K562 (cell line): ENCODE data around the gene SLC4A5. TPM values are rescaled to one million over a fixed set of nuclear protein-coding genes. Genes with fewer than 3 reads are reported as not detected.

Experiments
- ATAC-seq: fragments of 200-7000 bp; cut with Tn5 transposase; 3 replicates; pipeline ENCODE4 v1.9.1; 2020; ENCODE audit warnings: moderate library complexity
- BruUV-seq: library from RNA; stranded (reverse); fragments of 400-500 nt; replicated peaks from 2 replicates; lab custom pipeline; 2021; lab: Mats Ljungman, UMichigan
- CTCF ChIA-PET: fragments of 300-600 bp; formaldehyde crosslinking; extraction: SDS; loops from one replicate; lab custom pipeline; 2021; ENCODE audit warnings: low intra/inter-chr PET ratio; lab: Yijun Ruan, JAX
- POLR2A ChIA-PET: fragments of 300-600, 350-650 bp; sonication (Branson Sonifier 250); formaldehyde crosslinking; extraction: SDS; loops from one replicate; lab custom pipeline; 2021; ENCODE audit warnings: antibody characterized with exemption, inconsistent platforms; lab: Yijun Ruan, JAX
- DNase-seq, 4 experiments: peaks; one replicate each; pipeline versions ENCODE4 v3.0.0 to v3.0.0-alpha.2; 2011 to 2018; ENCODE audit warnings: low spot score in 3 of 4, mixed read lengths in 3 of 4; ENCODE audit errors: extremely low read depth in 1 of 4
- FAIRE-seq: peaks from 2 replicates; lab custom pipeline; 2011; peaks lifted over from hg19 to GRCh38; lab: Jason Lieb, UNC
- H2AFZ ChIP-seq: 2 replicates; pipeline ENCODE4 v1.6.0; 2011; ENCODE audit warnings: low read depth, low read length, control low read depth, inconsistent platforms
- H3K27ac ChIP-seq: fragments of 200-600 bp; 3 replicates; pipeline ENCODE4 v1.8.0; 2011; ENCODE audit warnings: low read depth, mild to moderate bottlenecking, control low read depth, inconsistent platforms, low read length, moderate library complexity, mixed read lengths; ENCODE audit errors: extremely low read depth
- H3K27me3 ChIP-seq, 2 experiments: fragments of 300-600 bp in 1 of 2; 2 replicates in 1 of 2; 3 replicates in 1 of 2; pipeline versions ENCODE4 v1.6.0 to v1.8.0; 2011; ENCODE audit warnings: inconsistent platforms in 2 of 2, low read length in 2 of 2, mild to moderate bottlenecking in 1 of 2, mixed read lengths in 1 of 2, moderate library complexity in 1 of 2; ENCODE audit not compliant: control insufficient read depth in 2 of 2, insufficient read depth in 2 of 2
- H3K36me3 ChIP-seq: fragments of 300-600 bp; 3 replicates; pipeline ENCODE4 v1.8.0; 2011; ENCODE audit warnings: mild to moderate bottlenecking, low read length, inconsistent platforms; ENCODE audit not compliant: control insufficient read depth, insufficient read depth
- H3K4me1 ChIP-seq, 2 experiments: fragments of 200-600 bp in 1 of 2; replicated peaks in 1 of 2; 2 replicates in 1 of 2; 3 replicates in 1 of 2; pipeline versions ENCODE4 v1.5.1 to v1.8.0; 2011; ENCODE audit warnings: inconsistent platforms in 2 of 2, low read length in 2 of 2, mild to moderate bottlenecking in 1 of 2, mixed read lengths in 1 of 2, moderate library complexity in 1 of 2; ENCODE audit not compliant: control insufficient read depth in 2 of 2, insufficient read depth in 2 of 2
- H3K4me2 ChIP-seq: 2 replicates; pipeline ENCODE4 v1.6.1; 2011; ENCODE audit warnings: low read length, control low read depth, inconsistent platforms, mixed read lengths; ENCODE audit not compliant: insufficient read depth
- H3K4me3 ChIP-seq: fragments of 200-600 bp; sonication (generic), shearing (Covaris generic); 2 replicates; pipeline ENCODE4 v1.5.1; 2016; ENCODE audit warnings: control low read depth, inconsistent platforms
- H3K79me2 ChIP-seq: fragments of 200-600 bp; 3 replicates; pipeline ENCODE4 v1.8.0; 2011; ENCODE audit warnings: low read length, inconsistent platforms; ENCODE audit not compliant: control insufficient read depth, insufficient read depth
- H3K9ac ChIP-seq, 2 experiments: 2 replicates each; pipeline versions ENCODE4 v1.6.0 to v1.6.1; 2011; ENCODE audit warnings: low read depth in 2 of 2, low read length in 2 of 2, control low read depth in 1 of 2, inconsistent platforms in 1 of 2, mild to moderate bottlenecking in 1 of 2, mixed read lengths in 1 of 2; ENCODE audit not compliant: insufficient read depth in 1 of 2
- H3K9me1 ChIP-seq: one replicate; pipeline ENCODE4 v1.6.0; 2011; ENCODE audit warnings: inconsistent platforms, mild to moderate bottlenecking, low read length, moderate library complexity; ENCODE audit not compliant: control insufficient read depth, insufficient read depth
- H3K9me3 ChIP-seq: replicated peaks from 2 replicates; pipeline ENCODE4 v1.5.1; 2011; ENCODE audit warnings: low read depth, low read length, inconsistent platforms; ENCODE audit not compliant: control insufficient read depth, insufficient read depth
- H4K20me1 ChIP-seq: replicated peaks from 2 replicates; pipeline ENCODE4 v1.6.1; 2011; ENCODE audit warnings: low read length, inconsistent platforms, mixed read lengths; ENCODE audit not compliant: control insufficient read depth, insufficient read depth
- ADNP ChIP-seq: fragments of 200-800 bp; sonication (Bioruptor generic); IDR thresholded peaks from 2 replicates; pipeline ENCODE4 v1.6.1; 2016; ENCODE audit warnings: missing genetic modification characterization, missing compliant biosample characterization
- GABPA ChIP-seq: fragments of 200-800 bp; sonication (Bioruptor generic); conservative IDR thresholded peaks from 2 replicates; pipeline ENCODE4 v1.6.1; 2016; ENCODE audit warnings: low read depth, missing genetic modification characterization, missing compliant biosample characterization
- HNRNPK ChIP-seq: fragments of 200-400 bp; formaldehyde crosslinking; IDR thresholded peaks from one replicate; pipeline ENCODE4 v1.6.1; 2018; ENCODE audit warnings: mild to moderate bottlenecking, low read depth, low read length; ENCODE audit not compliant: poor library complexity, severe bottlenecking
- NCOA2 ChIP-seq, 2 experiments: fragments of 450-650 bp; IDR thresholded peaks; 2 replicates each; pipeline ENCODE4 v1.6.1; 2018; ENCODE audit warnings: mild to moderate bottlenecking in 2 of 2, moderate library complexity in 1 of 2; ENCODE audit not compliant: partially characterized antibody in 2 of 2
- PCBP2 ChIP-seq: fragments of 200-400 bp; formaldehyde crosslinking; IDR thresholded peaks from 2 replicates; pipeline ENCODE4 v1.6.1; 2018; ENCODE audit warnings: low read length, low read depth, mild to moderate bottlenecking, moderate library complexity; ENCODE audit not compliant: poor library complexity, severe bottlenecking
- ZNF263 ChIP-seq: sonication (generic); formaldehyde crosslinking; IDR thresholded peaks from 2 replicates; pipeline ENCODE4 v1.8.0; 2022; ENCODE audit warnings: mild to moderate bottlenecking, missing genetic modification reagents, borderline replicate concordance
- whole genome bisulfite sequencing: fragments of 100-300 bp; shearing (Covaris generic); methylation state at CpG from one replicate; pipeline ENCODE4 v1.1.6; 2016; ENCODE audit warnings: low coverage, mixed read lengths; ENCODE audit not compliant: insufficient coverage; ENCODE audit errors: missing lambda C conversion rate; 5-methylcytosine and 5-hydroxymethylcytosine counted together
- in situ Hi-C: fragments of 300-500 bp; cut with MboI; formaldehyde crosslinking; loops from 4 replicates; pipeline ENCODE4 v1.15.0; 2018; ENCODE audit warnings: inconsistent platforms, mixed read lengths
- intact Hi-C: fragments of 100-400 bp; cut with micrococcal nuclease; formaldehyde crosslinking; loops from 2 replicates; pipeline ENCODE4 v1.14.2; 2022
- polyA plus RNA-seq, 8 experiments: library from polyadenylated mRNA; depleted of rRNA in 4 of 8; stranded (reverse) in 5 of 8; unstranded in 3 of 8; fragments of >200 nt; fragmentation: Nextera tagmentation in 2 of 8; fragmentation: Illumina TruSeq in 1 of 8; extraction: Ambion mirVana in 2 of 8; extraction: Trizol in 1 of 8; gene quantifications; 2 replicates each; pipeline versions ENCODE4 v1.2.1 to v1.2.3, GENCODE V29; 2011 to 2014; ENCODE audit warnings: inconsistent platforms in 1 of 8, missing spikeins in 1 of 8
- total RNA-seq, 7 experiments: library from RNA; depleted of rRNA in 6 of 7; stranded (reverse); fragments of >200 nt in 6 of 7; fragmentation: Illumina TruSeq in 2 of 7; extraction: Trizol in 2 of 7; gene quantifications; 2 replicates each; pipeline versions ENCODE4 v1.2.1 to v1.2.3, GENCODE V29; 2011 to 2021; ENCODE audit warnings: low replicate concordance in 1 of 7
- TF ChIP-seq, protein P1 (sequence below): IDR thresholded peaks from 2 replicates; pipeline ENCODE4 v1.6.1; 2016; ENCODE audit warnings: missing genetic modification characterization, missing compliant biosample characterization
- TF ChIP-seq, protein P2 (sequence below), 3 experiments: fragments of 200-800 bp in 1 of 3; sonication (Bioruptor generic) in 1 of 3; sonication (generic) in 1 of 3; formaldehyde crosslinking in 1 of 3; IDR thresholded peaks; 2 replicates each; pipeline versions ENCODE4 v1.6.1 to v1.8.0; 2016 to 2022; ENCODE audit warnings: mild to moderate bottlenecking in 2 of 3, missing compliant biosample characterization in 2 of 3, missing genetic modification characterization in 2 of 3, missing genetic modification reagents in 1 of 3

SLC4A5 gene
- total and polyA plus RNA-seq, 9 of the 15 experiments (the other 6 are each of a cell fraction or from before 2014, with no cell fraction given), result 0.03 to 0.77 (median 0.14) TPM; not detected in 1

DNA sequence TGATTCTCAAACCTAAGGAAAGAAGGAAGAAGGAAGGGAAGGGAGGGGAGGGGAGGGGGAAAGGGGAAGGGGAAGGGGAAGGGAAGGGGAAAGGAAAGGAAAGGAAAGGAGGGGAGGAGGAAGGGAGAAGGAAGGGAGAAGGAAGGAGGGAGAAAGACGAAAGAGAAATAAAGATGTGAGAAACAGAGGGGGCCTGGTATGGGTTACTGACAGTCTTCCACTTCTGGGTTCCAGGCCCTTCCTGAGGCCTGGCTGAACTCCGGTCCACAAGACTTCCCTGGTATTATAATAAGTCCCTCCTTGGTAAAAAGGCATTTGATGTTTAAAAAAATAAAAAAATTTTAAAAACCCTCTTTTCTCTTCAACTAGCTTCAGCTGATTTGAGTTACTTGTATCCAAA, 17.4 kb downstream of the SLC4A5 start:
- Histone ChIP-seq H3K9ac (no peak overlapping the region), H3K9me3 (no peaks in the 10 kb centered on the region), H3K4me2 (no peak overlapping the region), H3K27ac (no peak overlapping the region), H3K4me1 (peaks cover 0 to 14% of the 10 kb centered on the region in 2 experiments; a peak in 4 of 5 replicates), H3K79me2 (no peaks in the 10 kb centered on the region), H3K9me1 (no peaks in the 10 kb centered on the region), H4K20me1 (no peaks in the 10 kb centered on the region), H3K27me3 (no peaks in the 10 kb centered on the region; a peak in 1 of 5 replicates), H3K4me3 (no peak overlapping the region), H3K36me3 (no peaks in the 10 kb centered on the region), H2AFZ (no peak overlapping the region)
- WGBS, result 13% methylated on average over 1 of the region's 2 CpGs
- peak; percentile 53 for TF ChIP-seq HNRNPK
- no peak for TF ChIP-seq NCOA2 (IDR thresholded peaks at IDR 0.05; ENCODE audit: partially characterized antibody in 2 of 2)
- TF ChIP-seq PCBP2, result peak; percentile 37
- no peak for TF ChIP-seq GABPA (tag)
- TF ChIP-seq, protein P1, sequence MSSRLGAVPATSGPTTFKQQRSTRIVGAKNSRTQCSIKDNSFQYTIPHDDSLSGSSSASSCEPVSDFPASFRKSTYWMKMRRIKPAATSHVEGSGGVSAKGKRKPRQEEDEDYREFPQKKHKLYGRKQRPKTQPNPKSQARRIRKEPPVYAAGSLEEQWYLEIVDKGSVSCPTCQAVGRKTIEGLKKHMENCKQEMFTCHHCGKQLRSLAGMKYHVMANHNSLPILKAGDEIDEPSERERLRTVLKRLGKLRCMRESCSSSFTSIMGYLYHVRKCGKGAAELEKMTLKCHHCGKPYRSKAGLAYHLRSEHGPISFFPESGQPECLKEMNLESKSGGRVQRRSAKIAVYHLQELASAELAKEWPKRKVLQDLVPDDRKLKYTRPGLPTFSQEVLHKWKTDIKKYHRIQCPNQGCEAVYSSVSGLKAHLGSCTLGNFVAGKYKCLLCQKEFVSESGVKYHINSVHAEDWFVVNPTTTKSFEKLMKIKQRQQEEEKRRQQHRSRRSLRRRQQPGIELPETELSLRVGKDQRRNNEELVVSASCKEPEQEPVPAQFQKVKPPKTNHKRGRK (tag), result peak; percentile 59
- TF ChIP-seq ZNF263, result no peak
- no peak for TF ChIP-seq ADNP (tag)
- TF ChIP-seq, protein P2, sequence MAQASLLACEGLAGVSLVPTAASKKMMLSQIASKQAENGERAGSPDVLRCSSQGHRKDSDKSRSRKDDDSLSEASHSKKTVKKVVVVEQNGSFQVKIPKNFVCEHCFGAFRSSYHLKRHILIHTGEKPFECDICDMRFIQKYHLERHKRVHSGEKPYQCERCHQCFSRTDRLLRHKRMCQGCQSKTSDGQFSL (CRISPR knock-in tag; IDR thresholded peaks at IDR 0.05), result no peak
- TF ChIP-seq, protein P2 (tag; IDR thresholded peaks at IDR 0.05), result no peak
- in situ Hi-C loops, result no loop called here
- BruUV-seq, result no TSS peak
- ChIA-PET POLR2A (interaction anchor here (2.9 kb wide), 1 partner anchor 12 kb away, joined by 10 read pairs; no protein-coding TSS in a partner anchor), CTCF (no interaction called here)
- intact Hi-C loops, result loop anchor here (2.0 kb wide), 1 partner anchor 59 kb away; no protein-coding TSS in a partner anchor
- no peak for ATAC-seq
- no peak for FAIRE-seq
- no peak for DNase-seq
